Activated CD8-positive, alpha-beta T cell treated with anti-CD3 and anti-CD28 coated beads, Interleukin-2, amount 10 ng/mL, durations not matched to agents 7 days and 5 days (primary cell): ENCODE results near the gene GRHL1. TPM values are rescaled to one million over a fixed set of nuclear protein-coding genes. Genes with fewer than 3 reads are reported as not detected.

Experiments used
- total RNA-seq, 2 experiments: library from RNA; stranded (reverse); gene quantifications; one replicate each; pipeline ENCODE4 v1.2.3, GENCODE V29; 2021

Gene GRHL1
- total RNA-seq, 2 experiments from 2014 or later, result 0.55 to 0.57 TPM

Other genes with a start within 250 kb of the GRHL1 start
- 10 to 100 TPM; 33.0 to 35.6 TPM for gene TAF1B, start 108.2 kb upstream of the GRHL1 start, total RNA-seq
- gene KLF11, start 91.9 kb downstream of the GRHL1 start, total RNA-seq, result 1 to 10 TPM; 6.8 to 9.2 TPM
- 1 to 10 TPM in 1 of 2 experiments, under 1 TPM in 1; 0.50 to 1.1 TPM for gene CYS1, start 128.7 kb downstream of the GRHL1 start, total RNA-seq
- gene RRM2, start 171.0 kb downstream of the GRHL1 start, total RNA-seq, result 100 to 1,000 TPM; 571 to 604 TPM